ENCODE results near the gene SLC7A14. TPM values are rescaled to one million over a fixed set of nuclear protein-coding genes. Genes with fewer than 3 reads are reported as not detected.

Gene SLC7A14
- total RNA-seq, 4 donors from 2014 or later = 0.44 TPM; not detected in 3

GRCh38 chr3:170413291-170413690, 172.6 kb downstream of the SLC7A14 start:
- TF ChIP-seq POLR2A (IDR thresholded peaks at IDR 0.05) = no peak
- no peak for TF ChIP-seq CTCF (IDR thresholded peaks at IDR 0.05)
- no peak for TF ChIP-seq EP300 (IDR thresholded peaks at IDR 0.05)
- Histone ChIP-seq H3K36me3 (no peaks in the 10 kb centered on the region), H3K4me1 (peaks cover 0 to 10% (median 0%) of the 10 kb centered on the region in 4 donors), H3K4me3 (no peak overlapping the region), H3K27ac (no peak overlapping the region), H3K9me3 (no peaks in the 10 kb centered on the region), H3K27me3 (no peaks in the 10 kb centered on the region)
- no peak for DNase-seq (ENCODE audit: low spot score in 2 of 2)
- WGBS, 2 donors = 92 to 94% methylated on average over 4 of the region's 4 CpGs

- Histone ChIP-seq H3K4me3 (no peak overlapping the region), H3K4me1 (peaks cover 0 to 5% (median 0%) of the 10 kb centered on the region in 4 donors), H3K27ac (no peak overlapping the region), H3K27me3 (no peaks in the 10 kb centered on the region), H3K36me3 (no peaks in the 10 kb centered on the region), H3K9me3 (no peaks in the 10 kb centered on the region)
- no peak for TF ChIP-seq POLR2A (IDR thresholded peaks at IDR 0.05)
- peak; percentile 30 to 67 (median 42) for TF ChIP-seq CTCF (IDR thresholded peaks at IDR 0.05)
- 46 to 52% methylated on average over 4 of the region's 4 CpGs for WGBS, 2 donors
- peak in 1 of 2 donors; percentile 60 for DNase-seq (ENCODE audit: low spot score in 2 of 2)
Measured at GRCh38 chr3:170410428-170411029, 175.3 kb downstream of the SLC7A14 start.

Other genes with a start within 250 kb of the SLC7A14 start
- gene SKIL, start 228.4 kb downstream of the SLC7A14 start, total RNA-seq = 10 to 100 TPM; 28.2 to 47.9 (median 43.4) TPM
- 10 to 100 TPM; 32.0 to 65.1 (median 52.8) TPM for gene CLDN11, start 167.2 kb downstream of the SLC7A14 start, total RNA-seq

Measured in tibial nerve (tissue), 4 donors.